ENCODE data around the gene MAP2K1.
"Not testable (repeated sequence)": the region's sequence is repeated elsewhere in the genome, so short reads cannot be mapped to it uniquely, and the experiment has no call there.

The MAP2K1 gene

GRCh38 chr15:66429117-66429516 is 42.4 kb downstream of the MAP2K1 start:
- peak; percentile 7 for DNase-seq

GRCh38 chr15:66429546-66429945 is 42.8 kb downstream of the MAP2K1 start:
- DNase-seq = no peak

GRCh38 chr15:66430627-66431255 is 44.0 kb downstream of the MAP2K1 start:
- no peak for DNase-seq

GRCh38 chr15:66433726-66434125 is 47.0 kb downstream of the MAP2K1 start:
- DNase-seq = no peak

- DNase-seq = no peak
Measured at GRCh38 chr15:66440501-66440900, 53.8 kb downstream of the MAP2K1 start.

- DNase-seq = no peak
Measured at GRCh38 chr15:66452420-66452819, 65.7 kb downstream of the MAP2K1 start.

GRCh38 chr15:66452971-66453580 is 66.4 kb downstream of the MAP2K1 start:
- DNase-seq = no peak

- DNase-seq = no peak
Measured at GRCh38 chr15:66454143-66454542, 67.4 kb downstream of the MAP2K1 start.

- DNase-seq = no peak
Measured at GRCh38 chr15:66456211-66456610, 69.5 kb downstream of the MAP2K1 start.

- DNase-seq = no peak
Measured at GRCh38 chr15:66459818-66460615, 73.3 kb downstream of the MAP2K1 start.

- DNase-seq = not testable (repeated sequence)
Measured at GRCh38 chr15:66461294-66461693, 74.6 kb downstream of the MAP2K1 start.

GRCh38 chr15:66461917-66462316 is 75.2 kb downstream of the MAP2K1 start:
- no peak for DNase-seq

- DNase-seq = no peak
Measured at GRCh38 chr15:66462627-66463026, 75.9 kb downstream of the MAP2K1 start.

GRCh38 chr15:66465294-66465693 is 78.6 kb downstream of the MAP2K1 start:
- not testable (repeated sequence) for DNase-seq

- DNase-seq = not testable (repeated sequence)
Measured at GRCh38 chr15:66467162-66468040, 80.7 kb downstream of the MAP2K1 start.

GRCh38 chr15:66470825-66471224 is 84.1 kb downstream of the MAP2K1 start:
- not testable (repeated sequence) for DNase-seq

GRCh38 chr15:66472176-66472999 is 85.7 kb downstream of the MAP2K1 start:
- no peak for DNase-seq

- DNase-seq = no peak
Measured at GRCh38 chr15:66474135-66474534, 87.4 kb downstream of the MAP2K1 start.

GRCh38 chr15:66474963-66475362 is 88.3 kb downstream of the MAP2K1 start:
- DNase-seq = no peak

- DNase-seq = no peak
Measured at GRCh38 chr15:66476535-66476934, 89.8 kb downstream of the MAP2K1 start.

- DNase-seq = no peak
Measured at GRCh38 chr15:66477011-66477410, 90.3 kb downstream of the MAP2K1 start.

- no peak for DNase-seq
Measured at GRCh38 chr15:66480267-66480666, 93.6 kb downstream of the MAP2K1 start.
